ENCODE results near the gene HMCES.
"Not testable (repeated sequence)": the region's sequence is repeated elsewhere in the genome, so short reads cannot be mapped to it uniquely, and the experiment has no call there.

The HMCES gene

GRCh38 chr3:129349169-129349568 lies 70.5 kb downstream of the HMCES start:
- H3K4me3 ChIP-seq (ENCODE audit: low read depth, low read length); H3K27me3 ChIP-seq (ENCODE audit: control insufficient read depth, insufficient read depth, low read length); H3K9me3 ChIP-seq (ENCODE audit: control insufficient read depth, insufficient read depth, low read length); H3K4me1 ChIP-seq (ENCODE audit: control insufficient read depth, insufficient read depth, low read length); H3K27ac ChIP-seq (ENCODE audit: low read depth, low read length); H3K36me3 ChIP-seq (ENCODE audit: control insufficient read depth, insufficient read depth, low read length); H3K9ac ChIP-seq (ENCODE audit: low read depth, low read length): not testable (repeated sequence)

- Histone ChIP-seq H3K36me3 (ENCODE audit: control insufficient read depth, insufficient read depth, low read length) (no peaks in the 10 kb centered on the region), H3K9me3 (ENCODE audit: control insufficient read depth, insufficient read depth, low read length) (no peaks in the 10 kb centered on the region), H3K9ac (ENCODE audit: low read depth, low read length) (no peak overlapping the region), H3K4me3 (ENCODE audit: low read depth, low read length) (no peak overlapping the region), H3K27ac (ENCODE audit: low read depth, low read length) (no peak overlapping the region), H3K4me1 (ENCODE audit: control insufficient read depth, insufficient read depth, low read length) (peaks cover 2% of the 10 kb centered on the region; the same call in 1 of the 2 replicates), H3K27me3 (ENCODE audit: control insufficient read depth, insufficient read depth, low read length) (no peaks in the 10 kb centered on the region)
Observed at GRCh38 chr3:129349791-129350190, 71.1 kb downstream of the HMCES start.

- H3K9ac ChIP-seq (ENCODE audit: low read depth, low read length): no peak overlapping the region
- no peak overlapping the region for H3K27ac ChIP-seq (ENCODE audit: low read depth, low read length)
- no peaks in the 10 kb centered on the region for H3K4me1 ChIP-seq (ENCODE audit: control insufficient read depth, insufficient read depth, low read length)
- H3K27me3 ChIP-seq (ENCODE audit: control insufficient read depth, insufficient read depth, low read length): no peaks in the 10 kb centered on the region
- H3K9me3 ChIP-seq (ENCODE audit: control insufficient read depth, insufficient read depth, low read length): no peaks in the 10 kb centered on the region
- H3K36me3 ChIP-seq (ENCODE audit: control insufficient read depth, insufficient read depth, low read length): no peaks in the 10 kb centered on the region
- H3K4me3 ChIP-seq (ENCODE audit: low read depth, low read length): no peak overlapping the region
Observed at GRCh38 chr3:129352045-129352444, 73.4 kb downstream of the HMCES start.

- no peak overlapping the region for H3K4me3 ChIP-seq (ENCODE audit: low read depth, low read length)
- H3K9ac ChIP-seq (ENCODE audit: low read depth, low read length): no peak overlapping the region
- H3K36me3 ChIP-seq (ENCODE audit: control insufficient read depth, insufficient read depth, low read length): no peaks in the 10 kb centered on the region
- no peak overlapping the region for H3K27ac ChIP-seq (ENCODE audit: low read depth, low read length)
- H3K4me1 ChIP-seq (ENCODE audit: control insufficient read depth, insufficient read depth, low read length): no peaks in the 10 kb centered on the region
- H3K27me3 ChIP-seq (ENCODE audit: control insufficient read depth, insufficient read depth, low read length): no peaks in the 10 kb centered on the region
- no peaks in the 10 kb centered on the region for H3K9me3 ChIP-seq (ENCODE audit: control insufficient read depth, insufficient read depth, low read length)
Observed at GRCh38 chr3:129352650-129353588, 74.2 kb downstream of the HMCES start.

GRCh38 chr3:129353589-129353941 lies 74.9 kb downstream of the HMCES start:
- Histone ChIP-seq H3K9ac (ENCODE audit: low read depth, low read length) (no peak overlapping the region), H3K36me3 (ENCODE audit: control insufficient read depth, insufficient read depth, low read length) (no peaks in the 10 kb centered on the region), H3K4me1 (ENCODE audit: control insufficient read depth, insufficient read depth, low read length) (no peaks in the 10 kb centered on the region), H3K27ac (ENCODE audit: low read depth, low read length) (no peak overlapping the region), H3K9me3 (ENCODE audit: control insufficient read depth, insufficient read depth, low read length) (no peaks in the 10 kb centered on the region), H3K27me3 (ENCODE audit: control insufficient read depth, insufficient read depth, low read length) (no peaks in the 10 kb centered on the region), H3K4me3 (ENCODE audit: low read depth, low read length) (no peak overlapping the region)

Measured in HUES48 (cell line).